K562 (cell line): ENCODE measurements around the gene YIF1A. TPM values are rescaled to one million over a fixed set of nuclear protein-coding genes. Genes with fewer than 3 reads are reported as not detected.

Experiments used
- ATAC-seq: fragments of 200-7000 bp; cut with Tn5 transposase; 3 replicates; pipeline ENCODE4 v1.9.1; 2020; ENCODE audit warnings: moderate library complexity
- BruUV-seq: library from RNA; stranded (reverse); fragments of 400-500 nt; replicated peaks from 2 replicates; lab custom pipeline; 2021; lab: Mats Ljungman, UMichigan
- CTCF ChIA-PET: fragments of 300-600 bp; formaldehyde crosslinking; extraction: SDS; loops from one replicate; lab custom pipeline; 2021; ENCODE audit warnings: low intra/inter-chr PET ratio; lab: Yijun Ruan, JAX
- POLR2A ChIA-PET: fragments of 300-600, 350-650 bp; sonication (Branson Sonifier 250); formaldehyde crosslinking; extraction: SDS; loops from one replicate; lab custom pipeline; 2021; ENCODE audit warnings: antibody characterized with exemption, inconsistent platforms; lab: Yijun Ruan, JAX
- DNase-seq, 4 experiments: peaks; one replicate each; pipeline versions ENCODE4 v3.0.0 to v3.0.0-alpha.2; 2011 to 2018; ENCODE audit warnings: low spot score in 3 of 4, mixed read lengths in 3 of 4; ENCODE audit errors: extremely low read depth in 1 of 4
- FAIRE-seq: peaks from 2 replicates; lab custom pipeline; 2011; peaks lifted over from hg19 to GRCh38; lab: Jason Lieb, UNC
- H2AFZ ChIP-seq: 2 replicates; pipeline ENCODE4 v1.6.0; 2011; ENCODE audit warnings: low read depth, low read length, control low read depth, inconsistent platforms
- H3K27ac ChIP-seq: fragments of 200-600 bp; 3 replicates; pipeline ENCODE4 v1.8.0; 2011; ENCODE audit warnings: low read depth, mild to moderate bottlenecking, control low read depth, inconsistent platforms, low read length, moderate library complexity, mixed read lengths; ENCODE audit errors: extremely low read depth
- H3K27me3 ChIP-seq, 2 experiments: fragments of 300-600 bp in 1 of 2; 2 replicates in 1 of 2; 3 replicates in 1 of 2; pipeline versions ENCODE4 v1.6.0 to v1.8.0; 2011; ENCODE audit warnings: inconsistent platforms in 2 of 2, low read length in 2 of 2, mild to moderate bottlenecking in 1 of 2, mixed read lengths in 1 of 2, moderate library complexity in 1 of 2; ENCODE audit not compliant: control insufficient read depth in 2 of 2, insufficient read depth in 2 of 2
- H3K36me3 ChIP-seq: fragments of 300-600 bp; 3 replicates; pipeline ENCODE4 v1.8.0; 2011; ENCODE audit warnings: mild to moderate bottlenecking, low read length, inconsistent platforms; ENCODE audit not compliant: control insufficient read depth, insufficient read depth
- H3K4me1 ChIP-seq, 2 experiments: fragments of 200-600 bp in 1 of 2; replicated peaks in 1 of 2; 2 replicates in 1 of 2; 3 replicates in 1 of 2; pipeline versions ENCODE4 v1.5.1 to v1.8.0; 2011; ENCODE audit warnings: inconsistent platforms in 2 of 2, low read length in 2 of 2, mild to moderate bottlenecking in 1 of 2, mixed read lengths in 1 of 2, moderate library complexity in 1 of 2; ENCODE audit not compliant: control insufficient read depth in 2 of 2, insufficient read depth in 2 of 2
- H3K4me2 ChIP-seq: 2 replicates; pipeline ENCODE4 v1.6.1; 2011; ENCODE audit warnings: low read length, control low read depth, inconsistent platforms, mixed read lengths; ENCODE audit not compliant: insufficient read depth
- H3K4me3 ChIP-seq: fragments of 200-600 bp; sonication (generic), shearing (Covaris generic); 2 replicates; pipeline ENCODE4 v1.5.1; 2016; ENCODE audit warnings: control low read depth, inconsistent platforms
- H3K79me2 ChIP-seq: fragments of 200-600 bp; 3 replicates; pipeline ENCODE4 v1.8.0; 2011; ENCODE audit warnings: low read length, inconsistent platforms; ENCODE audit not compliant: control insufficient read depth, insufficient read depth
- H3K9ac ChIP-seq, 2 experiments: 2 replicates each; pipeline versions ENCODE4 v1.6.0 to v1.6.1; 2011; ENCODE audit warnings: low read depth in 2 of 2, low read length in 2 of 2, control low read depth in 1 of 2, inconsistent platforms in 1 of 2, mild to moderate bottlenecking in 1 of 2, mixed read lengths in 1 of 2; ENCODE audit not compliant: insufficient read depth in 1 of 2
- H3K9me1 ChIP-seq: one replicate; pipeline ENCODE4 v1.6.0; 2011; ENCODE audit warnings: inconsistent platforms, mild to moderate bottlenecking, low read length, moderate library complexity; ENCODE audit not compliant: control insufficient read depth, insufficient read depth
- H3K9me3 ChIP-seq: replicated peaks from 2 replicates; pipeline ENCODE4 v1.5.1; 2011; ENCODE audit warnings: low read depth, low read length, inconsistent platforms; ENCODE audit not compliant: control insufficient read depth, insufficient read depth
- H4K20me1 ChIP-seq: replicated peaks from 2 replicates; pipeline ENCODE4 v1.6.1; 2011; ENCODE audit warnings: low read length, inconsistent platforms, mixed read lengths; ENCODE audit not compliant: control insufficient read depth, insufficient read depth
- CREBBP ChIP-seq: IDR thresholded peaks from one replicate; pipeline ENCODE4 v1.6.1; 2012; ENCODE audit warnings: low read depth, mild to moderate bottlenecking, control low read depth, inconsistent platforms, low read length
- KAT8 ChIP-seq: fragments of 450-650 bp; IDR thresholded peaks from 2 replicates; pipeline ENCODE4 v1.6.1; 2016; ENCODE audit warnings: low read depth, mild to moderate bottlenecking
- USF1 ChIP-seq: sonication (generic); formaldehyde crosslinking; IDR thresholded peaks from 2 replicates; pipeline ENCODE4 v1.9.0; 2022; ENCODE audit warnings: mild to moderate bottlenecking, missing genetic modification reagents
- WGBS: fragments of 100-300 bp; shearing (Covaris generic); methylation state at CpG from one replicate; pipeline ENCODE4 v1.1.6; 2016; ENCODE audit warnings: low coverage, mixed read lengths; ENCODE audit not compliant: insufficient coverage; ENCODE audit errors: missing lambda C conversion rate; 5-methylcytosine and 5-hydroxymethylcytosine counted together
- in situ Hi-C: fragments of 300-500 bp; cut with MboI; formaldehyde crosslinking; loops from 4 replicates; pipeline ENCODE4 v1.15.0; 2018; ENCODE audit warnings: inconsistent platforms, mixed read lengths
- intact Hi-C: fragments of 100-400 bp; cut with micrococcal nuclease; formaldehyde crosslinking; loops from 2 replicates; pipeline ENCODE4 v1.14.2; 2022
- polyA plus RNA-seq, 8 experiments: library from polyadenylated mRNA; depleted of rRNA in 4 of 8; stranded (reverse) in 5 of 8; unstranded in 3 of 8; fragments of >200 nt; fragmentation: Nextera tagmentation in 2 of 8; fragmentation: Illumina TruSeq in 1 of 8; extraction: Ambion mirVana in 2 of 8; extraction: Trizol in 1 of 8; gene quantifications; 2 replicates each; pipeline versions ENCODE4 v1.2.1 to v1.2.3, GENCODE V29; 2011 to 2014; ENCODE audit warnings: inconsistent platforms in 1 of 8, missing spikeins in 1 of 8
- total RNA-seq, 7 experiments: library from RNA; depleted of rRNA in 6 of 7; stranded (reverse); fragments of >200 nt in 6 of 7; fragmentation: Illumina TruSeq in 2 of 7; extraction: Trizol in 2 of 7; gene quantifications; 2 replicates each; pipeline versions ENCODE4 v1.2.1 to v1.2.3, GENCODE V29; 2011 to 2021; ENCODE audit warnings: low replicate concordance in 1 of 7

YIF1A gene
- total and polyA plus RNA-seq, 9 of the 15 experiments (the other 6 are each of a cell fraction or from before 2014, with no cell fraction given), result 8.6 to 121 (median 77.2) TPM

- H3K36me3 ChIP-seq, result peaks cover 22% of the 10 kb centered on the region; the same call in 2 of the 3 replicates
- ChIA-PET POLR2A (interaction anchor here (0.6 to 1.7 kb wide), 3 partner anchors 8 to 23 kb away, joined by 3 to 16 read pairs (median 4); no protein-coding TSS in a partner anchor), CTCF (interaction anchor here (0.5 kb wide), 1 partner anchor 389 kb away, joined by 4 read pairs; no protein-coding TSS in a partner anchor)
- H3K4me1 ChIP-seq, result peaks cover 19 to 58% of the 10 kb centered on the region in 2 experiments
- H3K4me2 ChIP-seq, result peak overlapping the region; percentile 100
- H2AFZ ChIP-seq, result no peak overlapping the region
- TF ChIP-seq CREBBP (no peak), KAT8 (no peak), USF1 (CRISPR knock-in tag) (no peak)
- H4K20me1 ChIP-seq, result 0 out of 2 replicates have a peak, but pooled peaks cover 8% of the 10 kb centered on the region
- BruUV-seq, result no TSS peak
- H3K27ac ChIP-seq, result no peak overlapping the region
- peak overlapping the region; percentile 84; the same call in 1 of the 2 replicates for H3K4me3 ChIP-seq
- no peaks in the 10 kb centered on the region for H3K27me3 ChIP-seq
- no peaks in the 10 kb centered on the region for H3K9me3 ChIP-seq
- in situ Hi-C loops (no loop called here), intact Hi-C loops (no loop called here)
- 17% methylated on average over 2 of the region's 2 CpGs for WGBS
- H3K9ac ChIP-seq, result peak overlapping the region in 1 of 2 experiments; percentile 93; a peak in 1 of 4 replicates
- no peaks in the 10 kb centered on the region for H3K9me1 ChIP-seq
- peaks cover 24% of the 10 kb centered on the region for H3K79me2 ChIP-seq
- DNase-seq (no peak), ATAC-seq (no peak), FAIRE-seq (no peak)
These were observed 1.3 kb upstream of the YIF1A start for GRCh38 chr11:66290330-66290621.
